B cell (primary cell): ENCODE measurements around the gene MRGPRX3. TPM values are rescaled to one million over a fixed set of nuclear protein-coding genes. Genes with fewer than 3 reads are reported as not detected.

ENCODE experiments used
- ATAC-seq: fragments of 200-7000 bp; cut with Tn5 transposase; one replicate; pipeline ENCODE4 v1.10.0; 2021; ENCODE audit warnings: low read depth, mild to moderate bottlenecking, moderate number of reproducible peaks, moderate library complexity
- CTCF ChIA-PET: fragments of 350-600 bp; sonication (Branson Sonifier 250); formaldehyde crosslinking; loops from one replicate; lab custom pipeline; 2021; ENCODE audit warnings: antibody characterized with exemption, inconsistent platforms; lab: Charles Lee
- POLR2A ChIA-PET: fragments of 350-600 bp; sonication (Branson Sonifier 250); formaldehyde crosslinking; loops from one replicate; lab custom pipeline; 2021; ENCODE audit warnings: antibody characterized with exemption; lab: Charles Lee
- DNase-seq: peaks from one replicate; pipeline ENCODE4 v3.0.0; 2013
- H2AFZ ChIP-seq: 2 replicates; pipeline ENCODE4 v1.6.1; 2012; ENCODE audit warnings: mild to moderate bottlenecking, low read depth, low read length; ENCODE audit not compliant: insufficient read depth, poor library complexity, severe bottlenecking
- H3K27ac ChIP-seq, 2 donors: 1 replicate in 1 of 2; 2 replicates in 1 of 2; pipeline ENCODE4 v1.5.1; 2012 to 2013; ENCODE audit warnings: low read length in 2 of 2, mild to moderate bottlenecking in 2 of 2, moderate library complexity in 1 of 2
- H3K27me3 ChIP-seq, 4 experiments: fragments of 200-600 bp in 1 of 4; sonication (generic) in 1 of 4; replicated peaks in 1 of 4; 1 replicate in 2 of 4; 2 replicates in 2 of 4; pipeline versions ENCODE4 v1.6.1 to v1.7.0; 2013 to 2016; ENCODE audit warnings: low read length in 3 of 4, mild to moderate bottlenecking in 2 of 4, mixed read lengths in 1 of 4, moderate library complexity in 1 of 4; ENCODE audit not compliant: insufficient read depth in 4 of 4, control insufficient read depth in 3 of 4; ENCODE audit errors: control extremely low read depth in 1 of 4
- H3K36me3 ChIP-seq, 2 experiments: replicated peaks in 1 of 2; 1 replicate in 1 of 2; 2 replicates in 1 of 2; pipeline versions ENCODE4 v1.6.1 to v1.7.1; 2013; ENCODE audit warnings: low read length in 1 of 2; ENCODE audit not compliant: insufficient read depth in 2 of 2, control insufficient read depth in 1 of 2; ENCODE audit errors: control extremely low read depth in 1 of 2, extremely low read depth in 1 of 2
- H3K4me1 ChIP-seq, 2 donors: fragments of 200-600 bp in 1 of 2; sonication (generic) in 1 of 2; 1 replicate in 1 of 2; 2 replicates in 1 of 2; pipeline versions ENCODE4 v1.5.1 to v1.6.1; 2013 to 2017; ENCODE audit warnings: low read length in 2 of 2; ENCODE audit not compliant: control insufficient read depth in 2 of 2, insufficient read depth in 2 of 2
- H3K4me2 ChIP-seq: replicated peaks from 2 replicates; pipeline ENCODE3; 2012; ENCODE audit warnings: mild to moderate bottlenecking, low read depth, low read length; ENCODE audit not compliant: poor library complexity, severe bottlenecking
- H3K4me3 ChIP-seq, 5 experiments: fragments of 200-600 bp in 1 of 5; sonication (generic) in 1 of 5; 1 replicate in 3 of 5; 2 replicates in 2 of 5; pipeline versions ENCODE4 v1.5.1 to v1.7.0; 2011 to 2016; ENCODE audit warnings: low read length in 4 of 5, mild to moderate bottlenecking in 4 of 5, low read depth in 2 of 5, control low read depth in 1 of 5, moderate library complexity in 1 of 5; ENCODE audit not compliant: insufficient read depth in 1 of 5; ENCODE audit errors: control extremely low read depth in 1 of 5, extremely low read depth in 1 of 5
- H3K79me2 ChIP-seq: fragments of 200-600 bp; sonication (generic); one replicate; pipeline ENCODE4 v1.6.0; 2016; ENCODE audit warnings: low read length; ENCODE audit not compliant: control insufficient read depth, insufficient read depth
- H3K9ac ChIP-seq: fragments of 200-600 bp; sonication (generic); 2 replicates; pipeline ENCODE4 v1.6.1; 2017; ENCODE audit warnings: mild to moderate bottlenecking, low read length, moderate library complexity
- H3K9me3 ChIP-seq, 3 donors: one replicate each; pipeline versions ENCODE4 v1.6.1 to v1.7.1; 2013; ENCODE audit warnings: low read length in 2 of 3; ENCODE audit not compliant: control insufficient read depth in 2 of 3, insufficient read depth in 1 of 3; ENCODE audit errors: control extremely low read depth in 1 of 3
- H4K20me1 ChIP-seq: 2 replicates; pipeline ENCODE4 v1.6.0; 2012; ENCODE audit warnings: mild to moderate bottlenecking, low read length; ENCODE audit not compliant: insufficient read depth, control insufficient read depth, poor library complexity, severe bottlenecking
- H3K27ac Mint-ChIP-seq: one replicate; pipeline ENCODE4 v1.8.0; 2021; ENCODE audit warnings: mixed read lengths
- H3K27me3 Mint-ChIP-seq: one replicate; pipeline ENCODE4 v1.8.0; 2021; ENCODE audit warnings: mixed read lengths
- H3K4me1 Mint-ChIP-seq: one replicate; pipeline ENCODE4 v1.8.0; 2021; ENCODE audit warnings: mixed read lengths
- H3K4me3 Mint-ChIP-seq: one replicate; pipeline ENCODE4 v1.8.0; 2021; ENCODE audit warnings: mixed read lengths
- H3K9me3 Mint-ChIP-seq: one replicate; pipeline ENCODE4 v1.8.0; 2022; ENCODE audit warnings: mixed read lengths; ENCODE audit not compliant: insufficient read depth
- CTCF ChIP-seq: fragments of 200-600 bp; IDR thresholded peaks from one replicate; pipeline ENCODE4 v1.8.0; 2022; ENCODE audit warnings: antibody characterized with exemption, mild to moderate bottlenecking
- EZH2 ChIP-seq: IDR thresholded peaks from 2 replicates; pipeline ENCODE4 v1.6.1; 2012; ENCODE audit warnings: borderline replicate concordance, low read depth, mild to moderate bottlenecking, moderate library complexity, low read length; ENCODE audit not compliant: insufficient read depth, poor library complexity, severe bottlenecking
- WGBS: methylation state at CpG from one replicate; pipeline ENCODE4 v1.1.5; 2013; ENCODE audit warnings: missing lambda C conversion rate; ENCODE audit not compliant: insufficient coverage; 5-methylcytosine and 5-hydroxymethylcytosine counted together
- intact Hi-C: fragments of 100-400 bp; cut with micrococcal nuclease; formaldehyde crosslinking; loops from one replicate; pipeline ENCODE4 v1.10.0; 2022
- polyA plus RNA-seq: library from polyadenylated mRNA; depleted of rRNA; stranded (reverse); fragments of >200 nt; gene quantifications from 2 replicates; pipeline ENCODE4 v1.2.3, GENCODE V29; 2012
- total RNA-seq, 2 donors: library from RNA; stranded (reverse); fragments of 120-200 nt in 1 of 2; gene quantifications; 1 replicate in 1 of 2; 2 replicates in 1 of 2; pipeline versions ENCODE4 v1.2.3 to v1.2.4, GENCODE V29; 2013 to 2022

The MRGPRX3 gene
- total and polyA plus RNA-seq, 2 donors (not counting 1 experiment from before 2014, with no cell fraction given): not detected

GRCh38 chr11:18105086-18105801, 27.1 kb upstream of the MRGPRX3 start:
- Mint-ChIP-seq H3K4me3 (peak overlapping the region; percentile 95), H3K9me3 (peaks cover 4% of the 10 kb centered on the region), H3K4me1 (peaks cover 30% of the 10 kb centered on the region), H3K27ac (peak overlapping the region; percentile 90), H3K27me3 (peaks cover 11% of the 10 kb centered on the region)
- ChIA-PET CTCF (interaction anchor here (0.6 to 3.1 kb wide), 15 partner anchors 7 to 623 kb away, joined by 3 to 28 read pairs (median 5); partner anchors contain the start of gene SERGEF), POLR2A (no interaction called here)
- DNase-seq (no peak), ATAC-seq (no peak)
- intact Hi-C loops: loop anchor here (5.0 kb wide), 1 partner anchor 422 kb away; the partner anchor contains the start of gene TSG101
- H2AFZ ChIP-seq: peak overlapping the region; percentile 91
- peaks cover 3 to 18% of the 10 kb centered on the region in 2 experiments for H3K36me3 ChIP-seq
- peaks cover 0 to 4% (median 1%) of the 10 kb centered on the region in 4 experiments for H3K27me3 ChIP-seq
- H3K4me3 ChIP-seq: peak overlapping the region; percentile 70 to 99 (median 82)
- 26% methylated on average over 11 of the region's 29 CpGs for WGBS
- peak overlapping the region; percentile 83 for H3K9ac ChIP-seq
- TF ChIP-seq EZH2 (no peak), CTCF (no peak)
- H3K27ac ChIP-seq: peak overlapping the region; percentile 65 to 91
- no peaks in the 10 kb centered on the region for H4K20me1 ChIP-seq
- peaks cover 15 to 17% of the 10 kb centered on the region in 2 donors for H3K4me1 ChIP-seq
- no peaks in the 10 kb centered on the region for H3K9me3 ChIP-seq
- peak overlapping the region; percentile 69 for H3K4me2 ChIP-seq
- H3K79me2 ChIP-seq: peaks cover 44% of the 10 kb centered on the region
